ENCODE measurements around the gene LAIR2.

DNA sequence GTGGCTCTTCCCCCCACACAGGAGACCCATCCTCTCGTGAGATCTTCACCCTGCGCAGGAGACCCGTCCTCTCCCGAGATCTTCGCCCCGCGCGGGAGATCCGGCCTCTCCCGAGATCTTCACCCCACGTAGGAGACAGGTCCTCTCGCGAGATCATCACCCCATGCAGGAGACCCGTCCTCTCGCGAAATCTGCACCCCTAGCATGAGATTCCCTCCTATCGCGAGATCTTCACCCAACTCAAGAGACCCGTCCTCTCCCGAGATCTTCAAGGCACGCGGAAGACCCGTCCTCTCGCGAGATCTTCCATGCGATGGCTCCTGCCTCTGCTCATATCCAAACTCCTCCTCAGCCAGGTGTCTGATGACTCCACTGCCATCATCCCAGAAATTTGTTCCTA, 24.3 kb downstream of the LAIR2 start:
- TF ChIP-seq, protein P1, sequence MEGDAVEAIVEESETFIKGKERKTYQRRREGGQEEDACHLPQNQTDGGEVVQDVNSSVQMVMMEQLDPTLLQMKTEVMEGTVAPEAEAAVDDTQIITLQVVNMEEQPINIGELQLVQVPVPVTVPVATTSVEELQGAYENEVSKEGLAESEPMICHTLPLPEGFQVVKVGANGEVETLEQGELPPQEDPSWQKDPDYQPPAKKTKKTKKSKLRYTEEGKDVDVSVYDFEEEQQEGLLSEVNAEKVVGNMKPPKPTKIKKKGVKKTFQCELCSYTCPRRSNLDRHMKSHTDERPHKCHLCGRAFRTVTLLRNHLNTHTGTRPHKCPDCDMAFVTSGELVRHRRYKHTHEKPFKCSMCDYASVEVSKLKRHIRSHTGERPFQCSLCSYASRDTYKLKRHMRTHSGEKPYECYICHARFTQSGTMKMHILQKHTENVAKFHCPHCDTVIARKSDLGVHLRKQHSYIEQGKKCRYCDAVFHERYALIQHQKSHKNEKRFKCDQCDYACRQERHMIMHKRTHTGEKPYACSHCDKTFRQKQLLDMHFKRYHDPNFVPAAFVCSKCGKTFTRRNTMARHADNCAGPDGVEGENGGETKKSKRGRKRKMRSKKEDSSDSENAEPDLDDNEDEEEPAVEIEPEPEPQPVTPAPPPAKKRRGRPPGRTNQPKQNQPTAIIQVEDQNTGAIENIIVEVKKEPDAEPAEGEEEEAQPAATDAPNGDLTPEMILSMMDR (IDR thresholded peaks at IDR 0.05; ENCODE audit: poor library complexity), result no peak
- no peak for TF ChIP-seq EZH2 (IDR thresholded peaks at IDR 0.05; ENCODE audit: borderline replicate concordance)

All from hepatocyte (in vitro differentiated cells).